ENCODE results near the gene ATRIP. TPM values are rescaled to one million over a fixed set of nuclear protein-coding genes. Genes with fewer than 3 reads are reported as not detected.

ATRIP gene
- total RNA-seq, 3 donors from 2014 or later = 8.2 to 8.6 (median 8.2) TPM

DNA sequence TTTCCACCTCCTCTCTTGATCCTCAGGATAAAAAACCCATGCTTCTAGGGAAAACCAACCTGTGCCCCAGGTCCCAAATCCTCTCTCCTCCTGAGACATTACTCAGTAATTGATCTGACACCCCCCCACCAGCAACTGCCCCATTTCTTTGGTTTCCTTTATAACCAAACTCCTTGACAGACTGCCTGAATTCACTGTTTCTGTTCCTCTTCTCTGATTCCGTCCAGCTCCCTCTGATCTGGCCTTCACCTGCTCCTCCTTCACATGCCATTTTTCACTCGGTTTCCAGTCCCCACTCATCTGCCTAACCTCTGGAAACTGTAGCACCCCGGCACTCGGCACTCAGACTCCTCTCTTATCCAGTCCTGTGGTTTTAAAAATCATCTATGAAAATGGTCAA is 8.7 kb upstream of the ATRIP start:
- intact Hi-C loops (cut with DNase I; ENCODE audit: low total_unique reads) = no loop called here
- H3K4me3 ChIP-seq = no peak overlapping the region
- no peak overlapping the region for H3K27ac ChIP-seq
- H3K36me3 ChIP-seq = no peaks in the 10 kb centered on the region
- no peaks in the 10 kb centered on the region for H3K9me3 ChIP-seq
- no peak for TF ChIP-seq CTCF (IDR thresholded peaks at IDR 0.05)
- no peak for TF ChIP-seq POLR2AphosphoS5 (IDR thresholded peaks at IDR 0.05)
- no peak for TF ChIP-seq POLR2A (IDR thresholded peaks at IDR 0.05)
- H3K4me1 ChIP-seq = peaks cover 4 to 9% of the 10 kb centered on the region in 2 donors
- no peaks in the 10 kb centered on the region for H3K27me3 ChIP-seq
- DNase-seq (ENCODE audit: low spot score in 2 of 2) = no peak

DNA sequence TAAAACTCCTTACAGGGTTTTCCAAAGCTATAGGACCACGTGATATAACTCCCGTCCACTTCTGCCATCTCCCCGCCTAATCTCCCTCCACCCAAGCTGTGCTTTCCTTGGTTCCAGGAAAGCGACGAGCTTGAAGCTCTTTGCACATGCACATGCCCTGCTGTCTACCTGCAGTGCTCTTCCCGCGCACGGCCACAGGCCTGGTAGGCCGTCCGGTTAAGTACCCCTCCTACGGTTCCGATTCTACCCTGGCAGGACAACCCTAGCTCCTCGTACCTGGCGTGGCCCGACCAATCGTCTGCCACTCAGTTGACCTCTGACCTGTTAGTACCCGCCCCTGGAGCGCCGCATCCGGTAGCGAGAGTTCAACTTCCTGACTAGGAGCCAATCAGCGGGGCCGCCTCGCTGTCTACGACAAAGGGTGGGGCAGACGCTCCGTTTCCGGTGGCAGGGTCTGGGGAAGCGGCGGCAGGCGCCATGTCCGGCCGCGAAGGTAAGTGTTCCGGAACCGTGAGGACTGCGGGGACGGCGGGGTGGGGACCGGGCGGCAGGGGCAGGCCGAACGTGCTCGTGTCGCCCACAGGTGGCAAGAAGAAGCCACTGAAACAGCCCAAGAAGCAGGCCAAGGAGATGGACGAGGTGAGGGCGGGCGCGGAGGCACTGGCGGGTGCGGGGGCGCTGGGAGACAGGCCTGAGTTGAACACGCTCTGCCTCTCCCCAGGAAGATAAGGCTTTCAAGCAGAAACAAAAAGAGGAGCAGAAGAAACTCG is 6.5 kb upstream of the ATRIP start, which contains the start of the genes CCDC51 and TMA7:
TSS of gene CCDC51 (minus strand) at position 300 of the 770 bp plus-strand sequence. CDS start 4,991 bp downstream, outside the sequence.
TSS of gene TMA7 (plus strand) at position 438 of the 770 bp plus-strand sequence. CDS start at position 478, 40 bp downstream.
- peaks cover 4 to 9% of the 10 kb centered on the region in 2 donors for H3K4me1 ChIP-seq
- H3K27me3 ChIP-seq = no peaks in the 10 kb centered on the region
- H3K9me3 ChIP-seq = no peaks in the 10 kb centered on the region
- no peaks in the 10 kb centered on the region for H3K36me3 ChIP-seq
- TF ChIP-seq POLR2A (IDR thresholded peaks at IDR 0.05) = peak; percentile 93
- TF ChIP-seq POLR2AphosphoS5 (IDR thresholded peaks at IDR 0.05) = peak; percentile 93 to 99 (median 97)
- TF ChIP-seq CTCF (IDR thresholded peaks at IDR 0.05) = no peak
- intact Hi-C loops (cut with DNase I; ENCODE audit: low total_unique reads) = no loop called here
- DNase-seq (ENCODE audit: low spot score in 2 of 2) = peak; percentile 99 to 100
- H3K4me3 ChIP-seq = peak within 1 kb of the TSS; percentile 72 to 92 (median 75)
- peak within 1 kb of the TSS; percentile 94 for H3K27ac ChIP-seq

GRCh38 chr3:48440590-48440958 is 6.0 kb upstream of the ATRIP start:
- H3K4me3 ChIP-seq = peak overlapping the region; percentile 72 to 92 (median 75)
- H3K27ac ChIP-seq = peak overlapping the region; percentile 94
- peaks cover 4 to 9% of the 10 kb centered on the region in 2 donors for H3K4me1 ChIP-seq
- H3K9me3 ChIP-seq = no peaks in the 10 kb centered on the region
- no peak for DNase-seq (ENCODE audit: low spot score in 2 of 2)
- intact Hi-C loops (cut with DNase I; ENCODE audit: low total_unique reads) = no loop called here
- no peaks in the 10 kb centered on the region for H3K27me3 ChIP-seq
- H3K36me3 ChIP-seq = no peaks in the 10 kb centered on the region
- TF ChIP-seq CTCF (IDR thresholded peaks at IDR 0.05) = no peak
- no peak for TF ChIP-seq POLR2A (IDR thresholded peaks at IDR 0.05)
- no peak for TF ChIP-seq POLR2AphosphoS5 (IDR thresholded peaks at IDR 0.05)

- Histone ChIP-seq H3K9me3 (no peaks in the 10 kb centered on the region), H3K27ac (peak overlapping the region in 1 of 2 donors; percentile 94), H3K4me1 (peaks cover 7 to 9% of the 10 kb centered on the region in 2 donors), H3K36me3 (no peaks in the 10 kb centered on the region), H3K27me3 (no peaks in the 10 kb centered on the region), H3K4me3 (peak overlapping the region in 1 of 3 donors; percentile 75)
- no peak for DNase-seq (ENCODE audit: low spot score in 2 of 2)
- TF ChIP-seq CTCF (IDR thresholded peaks at IDR 0.05) (no peak), POLR2AphosphoS5 (IDR thresholded peaks at IDR 0.05) (no peak), POLR2A (IDR thresholded peaks at IDR 0.05) (no peak)
- intact Hi-C loops (cut with DNase I; ENCODE audit: low total_unique reads) = no loop called here
Observed at GRCh38 chr3:48441940-48442339, 4.6 kb upstream of the ATRIP start.

- TF ChIP-seq CTCF (IDR thresholded peaks at IDR 0.05) = no peak
- no peak for TF ChIP-seq POLR2A (IDR thresholded peaks at IDR 0.05)
- TF ChIP-seq POLR2AphosphoS5 (IDR thresholded peaks at IDR 0.05) = no peak
- peaks cover 7 to 9% of the 10 kb centered on the region in 2 donors for H3K4me1 ChIP-seq
- H3K27me3 ChIP-seq = no peaks in the 10 kb centered on the region
- no peak for DNase-seq (ENCODE audit: low spot score in 2 of 2)
- no peak overlapping the region for H3K27ac ChIP-seq
- intact Hi-C loops (cut with DNase I; ENCODE audit: low total_unique reads) = no loop called here
- H3K4me3 ChIP-seq = peak overlapping the region in 1 of 3 donors; percentile 91
- no peaks in the 10 kb centered on the region for H3K9me3 ChIP-seq
- H3K36me3 ChIP-seq = no peaks in the 10 kb centered on the region
Observed at GRCh38 chr3:48445277-48445882, 1.2 kb upstream of the ATRIP start.

Measured in breast epithelium (tissue), 4 donors.